GM23338 (cell line): ENCODE data around the gene TLE6.

Experiments used
- CREB1 ChIP-seq: fragments of 250-450 bp; sonication (Bioruptor Pico); IDR thresholded peaks from 2 replicates; pipeline ENCODE4 v1.5.0; 2020; ENCODE audit warnings: low read depth, mild to moderate bottlenecking, moderate library complexity
- EZH2 ChIP-seq: fragments of 200-600 bp; sonication (generic); IDR thresholded peaks from one replicate; pipeline ENCODE4 v1.8.0; 2017; ENCODE audit warnings: antibody characterized with exemption, mild to moderate bottlenecking, low read depth; ENCODE audit not compliant: unreplicated experiment
- EZH2phosphoT487 ChIP-seq: fragments of 200-600 bp; sonication (generic); IDR thresholded peaks from one replicate; pipeline ENCODE4 v1.8.1; 2018; ENCODE audit warnings: antibody characterized with exemption; ENCODE audit not compliant: unreplicated experiment
- JUNB ChIP-seq: IDR thresholded peaks from one replicate; pipeline ENCODE4 v1.6.1; 2016; ENCODE audit warnings: antibody characterized with exemption; ENCODE audit not compliant: unreplicated experiment
- NANOG ChIP-seq: IDR thresholded peaks from 2 replicates; pipeline ENCODE4 v1.6.1; 2016; ENCODE audit warnings: antibody characterized with exemption, borderline replicate concordance
- POLR2AphosphoS5 ChIP-seq: IDR thresholded peaks from 2 replicates; pipeline ENCODE4 v1.6.1; 2016; ENCODE audit warnings: antibody characterized with exemption, low read depth
- STAT1 ChIP-seq: IDR thresholded peaks from one replicate; pipeline ENCODE4 v1.6.1; 2016; ENCODE audit warnings: antibody characterized with exemption; ENCODE audit not compliant: unreplicated experiment
- ZNF114 ChIP-seq: fragments of 250-450 bp; sonication (Bioruptor Pico); IDR thresholded peaks from 2 replicates; pipeline ENCODE4 v1.5.0; 2020; ENCODE audit warnings: mild to moderate bottlenecking, moderate library complexity
- ZNF331 ChIP-seq: fragments of 250-450 bp; sonication (Bioruptor Pico); IDR thresholded peaks from 2 replicates; pipeline ENCODE4 v1.5.0; 2020; ENCODE audit warnings: low read depth, mild to moderate bottlenecking, moderate library complexity
- TF ChIP-seq, protein P1 (sequence below), 2 experiments: fragments of 200-600 bp in 1 of 2; sonication (generic) in 1 of 2; conservative IDR thresholded peaks; 2 replicates each; pipeline versions ENCODE4 v1.5.1 to v1.6.1; 2016 to 2017; ENCODE audit warnings: antibody characterized with exemption in 2 of 2, low read depth in 2 of 2, mild to moderate bottlenecking in 2 of 2, moderate library complexity in 1 of 2
- TF ChIP-seq, protein P2 (sequence below): IDR thresholded peaks from one replicate; pipeline ENCODE4 v1.6.1; 2018; ENCODE audit warnings: antibody characterized with exemption; ENCODE audit not compliant: unreplicated experiment
- TF ChIP-seq, protein P3 (sequence below): IDR thresholded peaks from 2 replicates; pipeline ENCODE4 v1.6.1; 2016; ENCODE audit warnings: antibody characterized with exemption
- TF ChIP-seq, protein P4 (sequence below): fragments of 250-450 bp; sonication (Bioruptor Pico); IDR thresholded peaks from 2 replicates; pipeline ENCODE4 v1.5.0; 2020; ENCODE audit warnings: mild to moderate bottlenecking, moderate library complexity

DNA sequence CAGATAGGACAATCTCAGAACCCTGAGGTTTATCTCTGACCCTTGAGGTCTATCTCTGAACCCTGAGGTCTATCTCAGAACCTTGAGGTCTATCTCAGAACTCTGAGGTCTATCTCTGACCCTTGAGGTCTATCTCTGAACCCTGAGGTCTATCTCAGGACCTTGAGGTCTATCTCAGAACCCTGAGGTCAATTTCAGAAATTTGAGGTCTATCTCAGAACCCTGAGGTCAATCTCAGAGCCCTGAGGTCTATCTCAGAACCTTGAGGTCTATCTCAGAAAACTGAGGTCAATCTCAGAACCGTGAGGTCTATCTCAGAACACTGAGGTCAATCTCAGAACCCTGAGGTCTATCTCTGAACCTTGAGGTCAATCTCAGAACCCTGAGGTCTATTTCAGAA is 49.4 kb downstream of the TLE6 start:
- TF ChIP-seq EZH2 = no peak
- TF ChIP-seq, protein P1, sequence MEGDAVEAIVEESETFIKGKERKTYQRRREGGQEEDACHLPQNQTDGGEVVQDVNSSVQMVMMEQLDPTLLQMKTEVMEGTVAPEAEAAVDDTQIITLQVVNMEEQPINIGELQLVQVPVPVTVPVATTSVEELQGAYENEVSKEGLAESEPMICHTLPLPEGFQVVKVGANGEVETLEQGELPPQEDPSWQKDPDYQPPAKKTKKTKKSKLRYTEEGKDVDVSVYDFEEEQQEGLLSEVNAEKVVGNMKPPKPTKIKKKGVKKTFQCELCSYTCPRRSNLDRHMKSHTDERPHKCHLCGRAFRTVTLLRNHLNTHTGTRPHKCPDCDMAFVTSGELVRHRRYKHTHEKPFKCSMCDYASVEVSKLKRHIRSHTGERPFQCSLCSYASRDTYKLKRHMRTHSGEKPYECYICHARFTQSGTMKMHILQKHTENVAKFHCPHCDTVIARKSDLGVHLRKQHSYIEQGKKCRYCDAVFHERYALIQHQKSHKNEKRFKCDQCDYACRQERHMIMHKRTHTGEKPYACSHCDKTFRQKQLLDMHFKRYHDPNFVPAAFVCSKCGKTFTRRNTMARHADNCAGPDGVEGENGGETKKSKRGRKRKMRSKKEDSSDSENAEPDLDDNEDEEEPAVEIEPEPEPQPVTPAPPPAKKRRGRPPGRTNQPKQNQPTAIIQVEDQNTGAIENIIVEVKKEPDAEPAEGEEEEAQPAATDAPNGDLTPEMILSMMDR (conservative IDR thresholded peaks at IDR 0.05; ENCODE audit: low read depth in 2 of 2) = no peak
- TF ChIP-seq, protein P2, sequence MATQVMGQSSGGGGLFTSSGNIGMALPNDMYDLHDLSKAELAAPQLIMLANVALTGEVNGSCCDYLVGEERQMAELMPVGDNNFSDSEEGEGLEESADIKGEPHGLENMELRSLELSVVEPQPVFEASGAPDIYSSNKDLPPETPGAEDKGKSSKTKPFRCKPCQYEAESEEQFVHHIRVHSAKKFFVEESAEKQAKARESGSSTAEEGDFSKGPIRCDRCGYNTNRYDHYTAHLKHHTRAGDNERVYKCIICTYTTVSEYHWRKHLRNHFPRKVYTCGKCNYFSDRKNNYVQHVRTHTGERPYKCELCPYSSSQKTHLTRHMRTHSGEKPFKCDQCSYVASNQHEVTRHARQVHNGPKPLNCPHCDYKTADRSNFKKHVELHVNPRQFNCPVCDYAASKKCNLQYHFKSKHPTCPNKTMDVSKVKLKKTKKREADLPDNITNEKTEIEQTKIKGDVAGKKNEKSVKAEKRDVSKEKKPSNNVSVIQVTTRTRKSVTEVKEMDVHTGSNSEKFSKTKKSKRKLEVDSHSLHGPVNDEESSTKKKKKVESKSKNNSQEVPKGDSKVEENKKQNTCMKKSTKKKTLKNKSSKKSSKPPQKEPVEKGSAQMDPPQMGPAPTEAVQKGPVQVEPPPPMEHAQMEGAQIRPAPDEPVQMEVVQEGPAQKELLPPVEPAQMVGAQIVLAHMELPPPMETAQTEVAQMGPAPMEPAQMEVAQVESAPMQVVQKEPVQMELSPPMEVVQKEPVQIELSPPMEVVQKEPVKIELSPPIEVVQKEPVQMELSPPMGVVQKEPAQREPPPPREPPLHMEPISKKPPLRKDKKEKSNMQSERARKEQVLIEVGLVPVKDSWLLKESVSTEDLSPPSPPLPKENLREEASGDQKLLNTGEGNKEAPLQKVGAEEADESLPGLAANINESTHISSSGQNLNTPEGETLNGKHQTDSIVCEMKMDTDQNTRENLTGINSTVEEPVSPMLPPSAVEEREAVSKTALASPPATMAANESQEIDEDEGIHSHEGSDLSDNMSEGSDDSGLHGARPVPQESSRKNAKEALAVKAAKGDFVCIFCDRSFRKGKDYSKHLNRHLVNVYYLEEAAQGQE = no peak
- TF ChIP-seq EZH2phosphoT487 = no peak
- TF ChIP-seq POLR2AphosphoS5 = no peak
- no peak for TF ChIP-seq JUNB
- TF ChIP-seq, protein P3, sequence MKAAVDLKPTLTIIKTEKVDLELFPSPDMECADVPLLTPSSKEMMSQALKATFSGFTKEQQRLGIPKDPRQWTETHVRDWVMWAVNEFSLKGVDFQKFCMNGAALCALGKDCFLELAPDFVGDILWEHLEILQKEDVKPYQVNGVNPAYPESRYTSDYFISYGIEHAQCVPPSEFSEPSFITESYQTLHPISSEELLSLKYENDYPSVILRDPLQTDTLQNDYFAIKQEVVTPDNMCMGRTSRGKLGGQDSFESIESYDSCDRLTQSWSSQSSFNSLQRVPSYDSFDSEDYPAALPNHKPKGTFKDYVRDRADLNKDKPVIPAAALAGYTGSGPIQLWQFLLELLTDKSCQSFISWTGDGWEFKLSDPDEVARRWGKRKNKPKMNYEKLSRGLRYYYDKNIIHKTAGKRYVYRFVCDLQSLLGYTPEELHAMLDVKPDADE = no peak
- TF ChIP-seq STAT1 = no peak
- no peak for TF ChIP-seq CREB1
- no peak for TF ChIP-seq ZNF114
- TF ChIP-seq, protein P4, sequence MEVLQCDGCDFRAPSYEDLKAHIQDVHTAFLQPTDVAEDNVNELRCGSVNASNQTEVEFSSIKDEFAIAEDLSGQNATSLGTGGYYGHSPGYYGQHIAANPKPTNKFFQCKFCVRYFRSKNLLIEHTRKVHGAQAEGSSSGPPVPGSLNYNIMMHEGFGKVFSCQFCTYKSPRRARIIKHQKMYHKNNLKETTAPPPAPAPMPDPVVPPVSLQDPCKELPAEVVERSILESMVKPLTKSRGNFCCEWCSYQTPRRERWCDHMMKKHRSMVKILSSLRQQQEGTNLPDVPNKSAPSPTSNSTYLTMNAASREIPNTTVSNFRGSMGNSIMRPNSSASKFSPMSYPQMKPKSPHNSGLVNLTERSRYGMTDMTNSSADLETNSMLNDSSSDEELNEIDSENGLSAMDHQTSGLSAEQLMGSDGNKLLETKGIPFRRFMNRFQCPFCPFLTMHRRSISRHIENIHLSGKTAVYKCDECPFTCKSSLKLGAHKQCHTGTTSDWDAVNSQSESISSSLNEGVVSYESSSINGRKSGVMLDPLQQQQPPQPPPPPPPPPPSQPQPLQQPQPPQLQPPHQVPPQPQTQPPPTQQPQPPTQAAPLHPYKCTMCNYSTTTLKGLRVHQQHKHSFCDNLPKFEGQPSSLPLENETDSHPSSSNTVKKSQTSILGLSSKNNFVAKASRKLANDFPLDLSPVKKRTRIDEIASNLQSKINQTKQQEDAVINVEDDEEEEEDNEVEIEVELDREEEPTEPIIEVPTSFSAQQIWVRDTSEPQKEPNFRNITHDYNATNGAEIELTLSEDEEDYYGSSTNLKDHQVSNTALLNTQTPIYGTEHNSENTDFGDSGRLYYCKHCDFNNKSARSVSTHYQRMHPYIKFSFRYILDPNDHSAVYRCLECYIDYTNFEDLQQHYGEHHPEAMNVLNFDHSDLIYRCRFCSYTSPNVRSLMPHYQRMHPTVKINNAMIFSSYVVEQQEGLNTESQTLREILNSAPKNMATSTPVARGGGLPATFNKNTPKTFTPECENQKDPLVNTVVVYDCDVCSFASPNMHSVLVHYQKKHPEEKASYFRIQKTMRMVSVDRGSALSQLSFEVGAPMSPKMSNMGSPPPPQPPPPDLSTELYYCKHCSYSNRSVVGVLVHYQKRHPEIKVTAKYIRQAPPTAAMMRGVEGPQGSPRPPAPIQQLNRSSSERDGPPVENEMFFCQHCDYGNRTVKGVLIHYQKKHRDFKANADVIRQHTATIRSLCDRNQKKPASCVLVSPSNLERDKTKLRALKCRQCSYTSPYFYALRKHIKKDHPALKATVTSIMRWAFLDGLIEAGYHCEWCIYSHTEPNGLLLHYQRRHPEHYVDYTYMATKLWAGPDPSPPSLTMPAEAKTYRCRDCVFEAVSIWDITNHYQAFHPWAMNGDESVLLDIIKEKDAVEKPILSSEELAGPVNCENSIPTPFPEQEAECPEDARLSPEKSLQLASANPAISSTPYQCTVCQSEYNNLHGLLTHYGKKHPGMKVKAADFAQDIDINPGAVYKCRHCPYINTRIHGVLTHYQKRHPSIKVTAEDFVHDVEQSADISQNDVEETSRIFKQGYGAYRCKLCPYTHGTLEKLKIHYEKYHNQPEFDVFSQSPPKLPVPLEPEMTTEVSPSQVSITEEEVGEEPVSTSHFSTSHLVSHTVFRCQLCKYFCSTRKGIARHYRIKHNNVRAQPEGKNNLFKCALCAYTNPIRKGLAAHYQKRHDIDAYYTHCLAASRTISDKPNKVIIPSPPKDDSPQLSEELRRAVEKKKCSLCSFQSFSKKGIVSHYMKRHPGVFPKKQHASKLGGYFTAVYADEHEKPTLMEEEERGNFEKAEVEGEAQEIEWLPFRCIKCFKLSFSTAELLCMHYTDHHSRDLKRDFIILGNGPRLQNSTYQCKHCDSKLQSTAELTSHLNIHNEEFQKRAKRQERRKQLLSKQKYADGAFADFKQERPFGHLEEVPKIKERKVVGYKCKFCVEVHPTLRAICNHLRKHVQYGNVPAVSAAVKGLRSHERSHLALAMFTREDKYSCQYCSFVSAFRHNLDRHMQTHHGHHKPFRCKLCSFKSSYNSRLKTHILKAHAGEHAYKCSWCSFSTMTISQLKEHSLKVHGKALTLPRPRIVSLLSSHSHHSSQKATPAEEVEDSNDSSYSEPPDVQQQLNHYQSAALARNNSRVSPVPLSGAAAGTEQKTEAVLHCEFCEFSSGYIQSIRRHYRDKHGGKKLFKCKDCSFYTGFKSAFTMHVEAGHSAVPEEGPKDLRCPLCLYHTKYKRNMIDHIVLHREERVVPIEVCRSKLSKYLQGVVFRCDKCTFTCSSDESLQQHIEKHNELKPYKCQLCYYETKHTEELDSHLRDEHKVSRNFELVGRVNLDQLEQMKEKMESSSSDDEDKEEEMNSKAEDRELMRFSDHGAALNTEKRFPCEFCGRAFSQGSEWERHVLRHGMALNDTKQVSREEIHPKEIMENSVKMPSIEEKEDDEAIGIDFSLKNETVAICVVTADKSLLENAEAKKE = no peak
- TF ChIP-seq ZNF331 (CRISPR knock-in tag) = no peak
- no peak for TF ChIP-seq NANOG
